ENCODE results near the gene STXBP6.

Gene STXBP6

GRCh38 chr14:24913021-24913420, 136.9 kb downstream of the STXBP6 start:
- peaks cover 0 to 12% (median 0%) of the 10 kb centered on the region in 4 donors for H3K4me1 ChIP-seq
- no peak overlapping the region for H3K4me3 ChIP-seq
- DNase-seq: no peak
- intact Hi-C loops (cut with DNase I; ENCODE audit: low total_unique reads): no loop called here
- H3K27me3 ChIP-seq: no peaks in the 10 kb centered on the region
- TF ChIP-seq CTCF (IDR thresholded peaks at IDR 0.05): no peak
- no peaks in the 10 kb centered on the region for H3K9me3 ChIP-seq
- H3K36me3 ChIP-seq: no peaks in the 10 kb centered on the region
- H3K27ac ChIP-seq: no peak overlapping the region

GRCh38 chr14:24911324-24912109, 138.4 kb downstream of the STXBP6 start:
- Histone ChIP-seq H3K27ac (no peak overlapping the region), H3K4me1 (peaks cover 0 to 12% (median 0%) of the 10 kb centered on the region in 4 donors), H3K9me3 (no peaks in the 10 kb centered on the region), H3K4me3 (peak overlapping the region in 1 of 2 donors; percentile 7), H3K27me3 (no peaks in the 10 kb centered on the region), H3K36me3 (no peaks in the 10 kb centered on the region)
- intact Hi-C loops (cut with DNase I; ENCODE audit: low total_unique reads): no loop called here
- peak in 1 of 2 donors; percentile 52 for DNase-seq
- no peak for TF ChIP-seq CTCF (IDR thresholded peaks at IDR 0.05)

GRCh38 chr14:24910408-24910986, 139.4 kb downstream of the STXBP6 start:
- H3K4me3 ChIP-seq: no peak overlapping the region
- no peak for DNase-seq
- intact Hi-C loops (cut with DNase I; ENCODE audit: low total_unique reads): no loop called here
- TF ChIP-seq CTCF (IDR thresholded peaks at IDR 0.05): no peak
- no peaks in the 10 kb centered on the region for H3K27me3 ChIP-seq
- peaks cover 0 to 12% (median 0%) of the 10 kb centered on the region in 4 donors for H3K4me1 ChIP-seq
- no peaks in the 10 kb centered on the region for H3K36me3 ChIP-seq
- H3K9me3 ChIP-seq: no peaks in the 10 kb centered on the region
- H3K27ac ChIP-seq: no peak overlapping the region

GRCh38 chr14:24909523-24910302, 140.2 kb downstream of the STXBP6 start:
- TF ChIP-seq CTCF (IDR thresholded peaks at IDR 0.05): no peak
- Histone ChIP-seq H3K27ac (no peak overlapping the region), H3K4me3 (no peak overlapping the region), H3K36me3 (no peaks in the 10 kb centered on the region), H3K4me1 (peaks cover 0 to 12% (median 0%) of the 10 kb centered on the region in 4 donors), H3K27me3 (no peaks in the 10 kb centered on the region), H3K9me3 (no peaks in the 10 kb centered on the region)
- no peak for DNase-seq
- intact Hi-C loops (cut with DNase I; ENCODE audit: low total_unique reads): no loop called here

GRCh38 chr14:24908592-24909236, 141.2 kb downstream of the STXBP6 start:
- Histone ChIP-seq H3K27me3 (no peaks in the 10 kb centered on the region), H3K36me3 (no peaks in the 10 kb centered on the region), H3K4me3 (no peak overlapping the region), H3K9me3 (no peaks in the 10 kb centered on the region), H3K4me1 (peaks cover 0 to 12% (median 0%) of the 10 kb centered on the region in 4 donors), H3K27ac (no peak overlapping the region)
- DNase-seq: peak in 1 of 2 donors; percentile 33
- no peak for TF ChIP-seq CTCF (IDR thresholded peaks at IDR 0.05)
- intact Hi-C loops (cut with DNase I; ENCODE audit: low total_unique reads): no loop called here
